ENCODE measurements around the gene SHFL.

The SHFL gene

DNA sequence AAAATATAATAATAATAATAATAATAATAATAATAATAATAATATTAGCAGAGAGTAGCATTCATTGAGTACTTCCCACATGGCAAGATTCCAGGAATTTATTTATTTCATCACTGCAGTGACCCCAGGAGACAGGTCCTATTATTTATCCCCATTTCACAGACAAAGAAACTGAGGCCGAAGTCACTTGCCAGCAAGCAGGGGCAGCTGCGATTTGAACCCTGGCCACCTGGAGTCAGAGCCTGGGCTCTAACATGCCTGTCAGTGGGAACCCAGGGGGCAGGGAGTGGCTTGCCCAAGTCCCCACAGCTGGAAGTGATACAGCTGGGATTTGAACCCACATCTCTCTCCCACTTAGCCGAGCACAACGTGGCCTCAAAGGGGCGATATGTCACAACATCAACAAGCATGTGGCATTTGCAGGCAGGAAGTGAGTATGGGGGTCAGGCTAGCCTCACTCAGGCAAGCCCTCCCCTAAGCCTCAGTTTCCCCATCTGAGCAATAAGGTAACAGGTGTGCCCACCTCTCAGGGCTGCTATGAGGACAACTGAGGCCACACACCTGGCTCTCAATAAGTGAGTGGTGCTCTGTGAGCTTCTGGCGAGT, 2.9 kb downstream of the SHFL start:
- no peak for DNase-seq

DNA sequence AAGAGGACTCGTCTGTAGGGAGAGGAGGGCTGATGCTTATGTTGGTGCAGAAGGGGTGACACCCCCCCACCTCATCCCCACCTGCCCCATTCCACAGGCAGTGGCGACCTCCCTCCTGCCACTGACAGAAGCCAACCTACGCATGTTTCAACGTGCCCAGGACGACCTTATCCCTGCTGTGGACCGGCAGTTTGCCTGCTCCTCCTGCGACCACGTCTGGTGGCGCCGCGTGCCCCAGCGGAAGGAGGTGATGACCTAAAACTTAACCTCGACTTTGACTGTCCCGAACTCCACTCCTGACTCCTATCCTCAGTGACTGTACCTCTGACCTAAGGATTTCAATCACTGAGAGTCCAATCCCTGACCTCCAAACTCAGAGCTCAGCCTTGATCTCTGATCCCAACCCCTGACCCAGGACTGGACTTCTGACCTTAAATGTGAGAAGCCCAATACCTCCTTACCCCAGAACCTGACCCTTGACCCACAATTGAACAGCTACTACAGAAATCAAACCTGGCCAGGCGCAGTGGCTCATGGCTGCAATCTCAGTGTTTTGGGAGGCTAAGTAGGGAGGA, 3.8 kb downstream of the SHFL start:
- DNase-seq: no peak

DNA sequence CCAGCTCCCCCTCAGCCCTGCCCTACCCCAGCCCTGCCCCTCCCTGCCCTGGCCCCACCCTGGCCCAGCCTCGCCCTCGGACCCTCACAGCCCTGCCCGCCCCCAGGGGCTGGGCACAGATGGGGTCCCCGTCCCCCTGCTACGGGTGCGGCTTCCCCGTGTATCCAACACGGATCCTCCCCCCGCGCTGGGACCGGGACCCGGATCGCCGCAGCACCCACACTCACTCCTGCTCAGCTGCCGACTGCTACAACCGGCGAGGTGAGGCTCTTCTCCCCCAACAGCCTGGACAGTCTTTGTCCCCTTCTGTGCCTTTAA, 5.2 kb downstream of the SHFL start:
- no peak for DNase-seq

DNA sequence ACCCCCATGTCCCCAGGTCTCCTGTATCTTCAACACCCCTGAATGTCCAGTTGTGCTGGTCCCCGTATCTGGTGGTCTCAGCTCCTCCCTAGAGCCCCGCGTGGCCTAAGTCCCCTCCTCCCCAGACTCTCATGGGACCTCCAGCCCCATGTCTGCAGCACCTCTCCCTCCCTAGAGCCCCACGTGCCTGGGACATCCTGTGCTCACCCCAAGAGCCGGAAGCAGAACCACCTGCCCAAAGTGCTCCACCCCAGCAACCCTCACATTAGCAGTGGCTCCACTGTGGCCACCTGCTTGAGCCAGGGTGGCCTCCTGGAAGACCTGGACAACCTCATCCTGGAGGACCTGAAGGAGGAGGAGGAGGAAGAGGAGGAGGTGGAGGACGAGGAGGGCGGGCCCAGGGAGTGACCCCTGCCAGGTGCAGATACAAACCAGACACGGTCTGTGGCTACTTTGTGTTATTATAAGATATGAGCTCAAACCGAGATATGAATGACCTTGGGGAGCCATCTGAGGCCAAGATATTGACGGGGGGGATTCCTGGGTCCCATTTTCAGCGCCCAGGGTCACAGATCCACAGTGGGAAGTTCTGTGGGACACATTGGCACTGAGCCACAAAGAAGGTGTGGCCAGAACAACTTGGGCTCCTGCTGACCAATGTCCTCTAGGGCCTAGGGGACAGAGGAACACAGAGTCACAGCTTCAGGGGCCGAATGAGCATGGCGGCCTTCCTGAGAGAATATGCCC, 6.0 kb downstream of the SHFL start:
- no peak for DNase-seq

DNA sequence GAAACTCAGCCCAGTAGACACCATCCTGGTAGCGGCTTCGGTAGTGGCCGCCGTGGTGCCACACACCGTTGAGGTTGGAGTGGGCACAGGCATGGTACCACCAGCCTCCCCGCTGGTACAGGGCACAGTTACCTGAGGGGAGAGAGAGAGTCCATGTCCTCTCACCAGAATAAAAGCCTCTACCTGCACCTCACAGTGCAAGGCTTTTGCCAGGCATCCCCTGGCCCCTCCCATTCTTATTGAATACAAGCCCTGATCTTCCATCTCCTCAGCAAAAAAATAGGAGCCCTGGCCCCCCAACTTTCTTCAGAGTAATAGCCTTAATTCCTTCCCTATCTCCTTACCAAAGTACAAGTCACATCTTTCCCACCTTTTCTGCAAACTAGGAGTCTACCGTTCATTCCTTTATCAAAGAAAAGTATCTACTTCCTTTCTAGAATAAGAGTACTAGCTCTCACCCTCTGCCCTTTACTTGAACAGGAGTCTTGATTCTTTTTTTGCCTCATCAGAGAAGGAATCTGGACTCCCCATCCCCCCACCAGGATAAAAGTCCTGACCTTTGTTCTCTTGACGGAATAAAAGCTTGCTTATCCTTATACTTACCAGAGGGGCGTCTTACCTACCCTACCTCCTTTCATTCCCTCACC, 6.7 kb downstream of the SHFL start:
- no peak for DNase-seq

DNA sequence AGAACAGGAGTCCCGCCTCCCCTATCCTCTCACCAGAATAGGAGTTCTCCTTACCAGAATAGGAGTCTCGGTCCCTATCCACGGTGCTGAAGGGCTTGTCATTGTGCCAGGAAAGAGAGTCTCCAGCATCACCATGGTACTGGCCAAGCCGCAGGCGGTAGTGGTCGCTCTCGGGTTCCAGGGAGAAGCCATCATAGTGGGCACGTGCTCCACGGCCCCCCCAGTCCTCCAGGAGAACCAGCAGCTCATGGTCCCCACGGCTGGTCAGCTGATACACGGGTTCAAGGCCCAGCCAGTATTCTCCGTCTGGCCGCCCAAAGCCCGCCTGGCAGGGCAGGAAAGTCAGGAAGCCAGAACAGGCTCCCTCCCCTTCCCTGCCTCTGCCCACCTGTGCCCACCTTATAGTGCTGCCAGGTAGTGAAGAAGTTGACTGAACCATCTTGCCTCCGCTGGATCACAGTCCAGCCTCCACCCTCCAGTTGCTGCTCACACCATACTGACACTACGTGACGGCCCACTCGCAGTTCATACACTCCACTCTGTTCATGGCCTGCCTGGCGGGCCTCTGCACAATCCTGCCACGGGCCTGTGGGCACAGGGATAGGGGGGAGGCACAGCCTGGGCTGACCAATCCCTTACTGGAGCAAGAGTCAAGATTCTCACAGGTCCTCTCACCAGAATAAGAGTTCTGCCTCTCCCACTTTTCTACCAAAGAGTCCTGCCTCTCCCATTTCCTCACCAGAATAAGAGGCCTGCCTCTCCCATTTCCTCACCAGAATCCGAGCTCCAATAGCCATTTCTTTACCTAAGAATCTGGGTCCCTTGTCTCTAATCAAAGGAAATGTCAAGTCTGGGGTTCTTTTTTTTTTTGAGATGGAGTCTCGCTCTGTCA, 7.4 kb downstream of the SHFL start:
- DNase-seq: no peak

DNA sequence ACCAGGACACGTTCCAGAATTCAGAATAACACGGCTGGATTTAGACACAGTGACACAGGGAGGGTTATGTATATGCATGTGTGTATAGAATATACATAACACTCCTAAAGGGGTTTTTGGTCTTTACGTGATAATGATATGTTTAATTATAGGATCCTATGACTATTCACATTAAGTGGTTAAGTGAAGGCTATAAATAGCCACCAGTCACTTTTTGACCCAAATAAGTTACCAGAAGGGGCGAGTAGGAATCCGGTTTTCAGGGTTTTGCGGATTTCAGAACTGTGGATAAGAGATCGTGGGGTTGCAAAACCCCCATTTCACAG, 9.5 kb downstream of the SHFL start:
- DNase-seq: no peak

DNA sequence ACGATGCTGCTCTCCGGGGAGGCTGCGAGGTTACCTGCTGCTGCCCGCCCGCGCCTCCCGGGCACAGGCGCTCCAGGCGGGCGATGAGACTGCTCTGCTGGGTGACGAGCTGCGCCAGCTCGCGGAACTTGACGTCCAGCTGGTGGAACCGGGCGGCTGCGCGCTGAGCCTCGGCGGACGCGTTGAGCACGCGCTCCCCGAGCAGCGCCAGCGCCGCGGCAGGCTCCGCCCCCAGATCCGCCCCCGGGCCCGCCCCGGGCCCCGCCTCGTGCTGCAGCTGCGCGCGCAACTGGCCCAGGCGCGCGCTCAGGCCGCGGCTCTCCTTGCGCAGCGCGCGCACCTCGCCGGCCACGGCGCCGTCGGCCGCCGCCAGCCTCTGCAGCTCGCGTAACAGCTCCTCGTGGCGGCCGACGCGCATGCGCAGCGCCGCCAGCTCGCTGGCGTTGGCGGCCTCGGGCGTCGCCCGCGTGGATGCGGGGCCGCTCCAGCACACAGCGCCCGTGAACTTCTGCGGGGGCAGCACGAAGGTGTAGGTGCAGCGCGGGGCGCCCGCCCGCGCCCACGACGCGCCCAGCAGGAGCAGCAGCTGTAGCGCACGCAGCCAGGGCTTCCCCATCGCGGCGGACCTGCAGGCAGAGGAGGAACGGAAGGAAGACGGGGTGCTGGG, 10.0 kb downstream of the SHFL start:
- peak; percentile 4 to 93 (median 73) for DNase-seq

DNA sequence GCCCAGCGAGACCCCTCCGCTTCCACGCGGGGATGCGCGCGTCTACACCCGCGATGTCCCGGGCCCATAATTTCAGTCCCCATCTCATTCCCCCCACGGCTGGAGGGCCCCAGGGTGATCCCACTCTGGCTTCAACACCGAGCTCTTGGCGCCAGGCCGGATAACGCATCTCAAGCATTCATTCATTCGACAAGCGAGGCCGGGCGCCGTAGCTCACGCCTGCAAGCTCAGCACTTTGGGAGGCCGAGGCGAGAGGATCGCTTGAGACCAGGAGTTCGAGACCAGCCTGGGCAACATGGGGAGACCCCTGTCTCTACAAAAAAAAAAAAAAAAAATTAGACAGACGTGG, 10.5 kb downstream of the SHFL start:
- DNase-seq: peak in 1 of 14 donors; percentile 43

DNA sequence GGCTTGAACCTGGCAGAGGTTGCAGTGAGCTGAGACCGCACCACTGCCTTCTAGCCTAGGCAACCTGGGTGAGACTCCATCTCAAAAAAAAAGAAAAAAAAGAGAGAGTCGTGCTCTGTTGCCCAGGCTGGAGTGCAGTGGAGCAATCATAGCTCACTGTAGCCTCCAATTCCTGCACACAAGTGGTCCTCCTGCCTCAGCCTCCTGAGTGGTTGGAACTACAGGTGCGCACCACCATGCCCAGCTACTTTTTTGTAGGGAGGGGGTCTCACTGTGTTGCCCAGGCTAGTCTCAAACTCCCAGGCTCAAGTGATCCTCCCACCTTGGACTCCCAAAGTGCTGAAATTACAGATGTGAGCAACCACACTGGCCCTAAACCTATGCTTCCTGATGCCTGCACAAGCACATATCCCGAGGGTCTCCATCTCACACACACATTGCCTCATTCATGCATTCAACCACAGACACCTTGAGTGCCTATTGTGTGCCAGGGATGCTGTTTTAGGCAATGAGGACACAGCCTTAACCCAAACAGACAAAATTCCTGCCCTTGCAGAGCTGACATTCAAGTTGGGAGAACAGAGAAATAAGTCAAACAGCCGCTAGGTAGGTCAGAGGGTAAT, 14.2 kb downstream of the SHFL start:
- no peak for DNase-seq

DNA sequence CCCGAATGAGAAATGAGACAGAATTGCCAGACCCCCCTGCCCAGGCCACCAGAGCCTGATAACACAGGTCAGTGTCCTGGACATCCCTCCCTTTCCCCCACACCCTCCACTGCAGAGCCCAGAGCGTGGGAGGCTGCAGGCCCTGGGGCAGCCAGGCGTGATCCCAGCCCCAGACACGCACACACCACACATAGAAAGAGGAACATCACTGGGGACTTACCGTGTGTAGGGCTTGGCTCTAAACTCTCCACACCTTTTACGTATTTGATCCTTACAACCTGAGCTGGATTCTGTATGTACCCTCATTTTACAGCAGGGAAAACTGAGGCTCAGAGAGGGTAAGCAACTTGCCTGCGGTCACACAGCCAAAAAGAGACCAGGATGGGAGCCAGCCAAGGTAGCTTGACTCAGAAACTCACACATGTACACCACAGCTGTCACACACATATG, 16.7 kb downstream of the SHFL start:
- no peak for DNase-seq

DNA sequence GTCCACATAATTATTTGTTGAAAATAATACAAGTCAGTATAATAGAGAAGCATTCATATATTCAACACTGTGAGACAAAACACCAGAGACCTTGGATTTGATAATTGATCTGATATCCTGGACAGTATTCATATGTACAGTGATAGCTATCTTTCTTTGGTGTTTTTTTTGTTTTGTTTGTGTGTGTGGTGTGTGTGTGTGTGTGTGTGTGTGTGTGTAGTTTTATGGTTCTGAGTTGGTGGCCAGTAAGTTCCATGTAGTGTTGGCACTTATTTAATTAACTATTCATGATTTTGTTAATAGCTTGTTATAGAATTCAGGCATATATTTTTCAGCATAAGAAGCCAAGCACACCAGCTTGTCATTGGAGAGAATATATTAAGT, 18.0 kb downstream of the SHFL start:
- DNase-seq: no peak

DNA sequence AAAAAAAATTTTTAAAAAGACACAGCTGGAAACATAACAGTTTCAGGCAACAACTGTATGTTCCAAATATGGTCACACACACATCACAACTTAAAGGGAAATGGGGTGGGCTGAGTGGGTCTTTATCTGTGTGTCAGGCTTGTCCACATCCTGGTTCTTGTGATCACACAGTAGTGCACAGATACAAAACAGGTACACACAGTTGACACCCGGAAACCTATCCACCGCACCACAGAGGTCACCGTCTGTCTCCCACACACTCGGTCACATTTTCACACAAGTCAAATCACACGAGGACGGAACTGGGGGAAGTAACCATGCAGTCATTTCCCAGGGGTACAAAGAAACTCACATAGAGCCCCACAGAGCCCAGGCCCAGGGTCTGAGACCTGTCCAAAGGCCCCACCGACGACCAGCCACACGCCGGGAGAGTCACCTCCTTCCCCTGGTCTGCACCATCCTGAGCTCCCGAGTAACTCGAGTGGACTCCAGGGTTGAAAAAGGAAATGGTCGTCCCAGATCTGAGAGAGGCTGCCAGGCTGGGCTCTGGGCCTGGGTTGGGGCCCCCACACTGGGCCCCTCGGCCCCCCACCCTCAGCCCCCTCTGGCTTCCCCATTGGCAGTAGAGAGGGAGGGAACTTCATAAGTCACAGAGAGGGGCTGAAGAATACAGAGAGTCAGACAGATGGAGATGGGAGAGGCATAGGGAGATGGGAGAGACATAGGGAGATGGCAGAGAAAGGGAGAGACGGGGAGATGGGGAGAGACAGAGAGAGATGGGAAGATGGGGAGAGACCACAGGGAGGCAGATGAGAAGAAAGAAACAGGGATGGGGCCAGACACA, 18.8 kb downstream of the SHFL start:
- no peak for DNase-seq

DNA sequence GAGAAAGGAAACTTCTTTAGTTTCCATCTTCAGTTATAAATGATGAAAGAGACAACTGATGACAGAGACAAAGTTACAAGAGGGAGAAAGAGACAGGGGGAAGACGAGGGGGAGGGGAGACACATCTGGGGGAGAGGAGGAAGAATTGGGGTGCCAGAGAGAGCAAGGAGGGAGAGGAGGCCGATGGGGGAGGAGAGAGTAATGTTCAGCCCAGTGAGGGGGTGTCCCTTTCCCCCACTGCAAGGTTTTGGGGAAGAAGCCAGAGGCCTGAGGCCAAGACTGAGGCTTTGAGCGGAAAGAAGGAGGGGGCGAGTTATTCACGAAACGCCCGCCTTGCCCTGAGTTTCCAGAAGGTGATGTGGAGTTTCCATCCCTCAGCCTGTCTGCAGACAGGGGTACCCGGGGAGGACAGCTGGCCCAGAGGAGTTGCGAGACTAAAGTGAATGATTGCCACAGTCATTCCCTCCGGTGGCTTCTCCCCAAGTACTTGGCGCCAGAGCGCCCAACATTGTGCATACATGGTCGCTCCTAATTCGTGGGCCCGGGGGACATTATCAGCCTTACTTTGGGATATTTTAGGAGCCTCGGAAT, 19.5 kb downstream of the SHFL start:
- DNase-seq: peak in 1 of 14 donors; percentile 21

DNA sequence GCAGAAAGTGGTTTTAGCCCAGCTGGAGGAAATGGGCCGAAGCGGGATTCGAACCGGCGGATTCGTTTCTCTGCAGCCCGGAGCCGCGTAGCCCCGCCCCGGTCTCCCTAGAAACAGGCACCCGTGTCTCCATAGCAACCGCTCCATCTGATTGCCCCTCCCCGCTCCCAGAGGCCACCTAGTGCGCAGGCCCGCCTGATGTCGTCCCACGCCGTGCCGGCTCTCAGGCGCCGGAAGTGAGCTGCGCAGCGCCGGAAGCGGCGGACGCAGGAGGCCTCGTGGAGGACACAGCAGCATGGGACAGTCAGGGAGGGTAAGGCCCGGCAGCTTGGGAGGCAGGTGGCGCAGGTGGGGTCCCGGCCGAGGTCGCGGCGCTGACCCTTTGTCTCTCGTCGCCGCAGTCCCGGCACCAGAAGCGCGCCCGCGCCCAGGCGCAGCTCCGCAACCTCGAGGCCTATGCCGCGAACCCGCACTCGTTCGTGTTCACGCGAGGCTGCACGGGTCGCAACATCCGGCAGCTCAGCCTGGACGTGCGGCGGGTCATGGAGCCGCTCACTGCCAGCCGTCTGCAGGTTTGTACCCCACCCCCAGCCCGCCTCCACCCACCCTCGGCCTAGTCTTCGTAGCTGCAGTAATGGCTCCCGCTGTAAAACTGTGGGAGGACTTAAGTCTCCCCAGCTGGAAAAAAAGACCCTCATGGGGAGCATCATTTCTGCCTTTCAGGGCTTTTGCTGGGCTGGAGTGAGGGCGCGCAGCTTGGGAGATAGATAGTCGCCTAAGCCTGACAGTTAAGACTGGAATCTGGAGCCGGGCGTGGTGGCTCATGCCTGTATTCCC, 20.2 kb downstream of the SHFL start, which contains the start of gene PPAN:
TSS of gene PPAN (plus strand) at position 263 of the 837 bp plus-strand sequence. CDS start at position 296, 33 bp downstream.
- DNase-seq: peak; percentile 58 to 97 (median 94)

DNA sequence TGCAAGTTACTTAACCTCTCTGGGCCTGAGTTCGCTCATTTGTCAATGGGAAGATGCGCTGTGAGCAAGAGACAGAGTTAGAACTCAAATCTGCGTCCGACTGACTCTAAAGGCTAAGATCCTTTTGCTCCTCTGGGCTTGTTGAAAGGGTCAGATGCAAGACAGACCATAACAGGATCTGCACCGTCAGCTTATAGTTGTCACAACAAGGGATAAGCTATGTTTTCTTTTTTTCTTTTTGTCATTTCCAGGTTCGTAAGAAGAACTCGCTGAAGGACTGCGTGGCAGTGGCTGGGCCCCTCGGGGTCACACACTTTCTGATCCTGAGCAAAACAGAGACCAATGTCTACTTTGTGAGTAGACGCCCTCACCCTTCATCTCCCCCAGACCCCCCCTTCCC, 21.1 kb downstream of the SHFL start:
- no peak for DNase-seq

DNA sequence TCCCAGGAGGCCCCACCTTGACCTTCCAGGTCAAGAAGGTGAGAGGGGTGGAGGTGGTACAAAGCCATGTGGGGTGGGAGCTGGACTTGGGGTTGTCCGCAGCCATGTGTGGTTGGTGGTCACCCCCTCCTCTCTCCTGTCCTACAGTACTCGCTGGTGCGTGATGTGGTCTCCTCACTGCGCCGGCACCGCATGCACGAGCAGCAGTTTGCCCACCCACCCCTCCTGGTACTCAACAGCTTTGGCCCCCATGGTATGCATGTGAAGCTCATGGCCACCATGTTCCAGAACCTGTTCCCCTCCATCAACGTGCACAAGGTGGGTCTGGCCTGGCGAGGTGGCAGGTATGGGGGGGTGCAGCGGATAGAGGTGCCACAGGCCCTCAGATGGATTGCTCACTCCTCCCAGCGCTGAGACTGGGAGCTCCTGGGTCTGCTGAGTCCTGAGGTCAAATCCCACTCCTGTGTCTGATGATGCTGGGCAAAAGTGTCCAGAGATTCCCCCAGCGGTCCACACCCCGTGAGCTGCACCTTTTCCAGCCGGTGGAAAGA, 21.8 kb downstream of the SHFL start:
- no peak for DNase-seq

DNA sequence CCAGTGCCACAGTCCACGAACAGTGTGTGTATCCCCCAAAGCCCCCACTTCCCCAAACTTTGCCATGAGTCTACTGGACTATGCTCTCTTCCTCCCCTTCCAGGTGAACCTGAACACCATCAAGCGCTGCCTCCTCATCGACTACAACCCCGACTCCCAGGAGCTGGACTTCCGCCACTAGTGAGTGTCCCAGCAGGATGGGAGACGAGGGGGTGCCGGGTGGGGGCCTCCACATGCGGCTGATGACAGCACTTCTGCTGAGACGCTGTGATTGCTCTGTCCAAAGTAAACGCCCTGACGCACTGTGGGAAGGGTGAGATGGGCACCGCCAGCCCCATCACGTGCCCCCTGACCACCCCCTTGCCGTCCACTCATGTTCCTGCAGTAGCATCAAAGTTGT, 23.4 kb downstream of the SHFL start:
- no peak for DNase-seq

Measured in C1 segment of cervical spinal cord (tissue), 14 donors.